GM12878 (cell line): ENCODE data around the gene CDYL. TPM values are rescaled to one million over a fixed set of nuclear protein-coding genes. Genes with fewer than 3 reads are reported as not detected.

Experiments
- FOXM1 ChIP-seq: IDR thresholded peaks from 2 replicates; pipeline ENCODE4 v1.6.1; 2012; ENCODE audit warnings: low read depth, mild to moderate bottlenecking, inconsistent platforms, low read length, moderate library complexity
- HCFC1 ChIP-seq: fragments of 150-350 bp; IDR thresholded peaks from 2 replicates; pipeline ENCODE4 v1.6.1; 2014; ENCODE audit warnings: low read length
- PAX8 ChIP-seq: fragments of 450-650 bp; IDR thresholded peaks from 2 replicates; pipeline ENCODE4 v1.6.1; 2017; ENCODE audit warnings: mild to moderate bottlenecking, moderate library complexity
- POLR2AphosphoS5 ChIP-seq: IDR thresholded peaks from 2 replicates; pipeline ENCODE4 v1.6.1; 2011; ENCODE audit warnings: mild to moderate bottlenecking, low read length, inconsistent platforms
- RUNX3 ChIP-seq: IDR thresholded peaks from 2 replicates; pipeline ENCODE4 v1.6.1; 2012; ENCODE audit warnings: low read length, inconsistent platforms
- SMC3 ChIP-seq: IDR thresholded peaks from 2 replicates; pipeline ENCODE4 v1.6.1; 2011; ENCODE audit warnings: low read length, improper control_type of control experiment, borderline replicate concordance
- TCF7 ChIP-seq: IDR thresholded peaks from 2 replicates; pipeline ENCODE4 v1.6.1; 2014; ENCODE audit warnings: antibody characterized with exemption, borderline replicate concordance
- ZNF622 ChIP-seq: fragments of 450-650 bp; IDR thresholded peaks from 2 replicates; pipeline ENCODE4 v1.6.1; 2017; ENCODE audit warnings: mild to moderate bottlenecking, inconsistent platforms
- polyA plus RNA-seq, 11 experiments: library from polyadenylated mRNA; depleted of rRNA in 4 of 11; unstranded in 6 of 11; stranded (reverse) in 5 of 11; fragments of >200 nt; fragmentation: Nextera tagmentation in 4 of 11; fragmentation: Illumina TruSeq in 1 of 11; extraction: Ambion mirVana in 4 of 11; extraction: Trizol in 1 of 11; gene quantifications; 1 replicate in 1 of 11; 2 replicates in 10 of 11; pipeline versions ENCODE4 v1.2.1 to v1.2.3, GENCODE V29; 2011 to 2016; ENCODE audit warnings: inconsistent platforms in 2 of 11, missing spikeins in 2 of 11, low read depth in 1 of 11
- total RNA-seq, 4 experiments: library from RNA; depleted of rRNA in 3 of 4; stranded (reverse); fragments of >200 nt in 3 of 4; fragmentation: Illumina TruSeq in 1 of 4; extraction: Trizol in 1 of 4; gene quantifications; 2 replicates each; pipeline versions ENCODE4 v1.2.1 to v1.2.3, GENCODE V29; 2013 to 2021
- TF ChIP-seq, protein P1 (sequence below): fragments of 450-650 bp; IDR thresholded peaks from 2 replicates; pipeline ENCODE4 v1.6.1; 2017; ENCODE audit warnings: mild to moderate bottlenecking, moderate library complexity
- TF ChIP-seq, protein P2 (sequence below): fragments of 450-650 bp; IDR thresholded peaks from 2 replicates; pipeline ENCODE4 v1.6.1; 2018; ENCODE audit warnings: borderline replicate concordance, mild to moderate bottlenecking; ENCODE audit not compliant: partially characterized antibody

Gene CDYL
- total and polyA plus RNA-seq, 10 of the 15 experiments (the other 5 are each of a cell fraction or from before 2014, with no cell fraction given): 9.3 to 61.2 (median 28.5) TPM

DNA sequence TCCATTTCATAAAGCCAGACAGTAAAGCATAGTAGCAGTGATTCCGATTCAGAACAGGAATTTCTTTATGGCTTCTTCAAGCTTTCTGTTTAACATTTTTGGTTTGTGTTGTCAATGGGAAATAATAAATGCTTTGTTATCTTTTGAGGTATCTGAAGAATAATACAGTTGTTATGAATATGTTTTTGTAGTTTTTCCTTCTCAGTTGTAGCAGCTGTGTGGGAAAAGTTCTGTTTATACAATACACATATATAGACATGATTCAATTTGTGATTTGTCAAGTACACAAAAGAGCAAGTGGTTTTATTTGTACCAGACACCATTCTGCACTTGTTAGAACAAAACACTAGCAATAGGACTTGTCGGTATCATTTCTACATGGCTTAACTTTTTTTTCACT lies 96.6 kb downstream of the CDYL start (continued):
- TF ChIP-seq, protein P1, sequence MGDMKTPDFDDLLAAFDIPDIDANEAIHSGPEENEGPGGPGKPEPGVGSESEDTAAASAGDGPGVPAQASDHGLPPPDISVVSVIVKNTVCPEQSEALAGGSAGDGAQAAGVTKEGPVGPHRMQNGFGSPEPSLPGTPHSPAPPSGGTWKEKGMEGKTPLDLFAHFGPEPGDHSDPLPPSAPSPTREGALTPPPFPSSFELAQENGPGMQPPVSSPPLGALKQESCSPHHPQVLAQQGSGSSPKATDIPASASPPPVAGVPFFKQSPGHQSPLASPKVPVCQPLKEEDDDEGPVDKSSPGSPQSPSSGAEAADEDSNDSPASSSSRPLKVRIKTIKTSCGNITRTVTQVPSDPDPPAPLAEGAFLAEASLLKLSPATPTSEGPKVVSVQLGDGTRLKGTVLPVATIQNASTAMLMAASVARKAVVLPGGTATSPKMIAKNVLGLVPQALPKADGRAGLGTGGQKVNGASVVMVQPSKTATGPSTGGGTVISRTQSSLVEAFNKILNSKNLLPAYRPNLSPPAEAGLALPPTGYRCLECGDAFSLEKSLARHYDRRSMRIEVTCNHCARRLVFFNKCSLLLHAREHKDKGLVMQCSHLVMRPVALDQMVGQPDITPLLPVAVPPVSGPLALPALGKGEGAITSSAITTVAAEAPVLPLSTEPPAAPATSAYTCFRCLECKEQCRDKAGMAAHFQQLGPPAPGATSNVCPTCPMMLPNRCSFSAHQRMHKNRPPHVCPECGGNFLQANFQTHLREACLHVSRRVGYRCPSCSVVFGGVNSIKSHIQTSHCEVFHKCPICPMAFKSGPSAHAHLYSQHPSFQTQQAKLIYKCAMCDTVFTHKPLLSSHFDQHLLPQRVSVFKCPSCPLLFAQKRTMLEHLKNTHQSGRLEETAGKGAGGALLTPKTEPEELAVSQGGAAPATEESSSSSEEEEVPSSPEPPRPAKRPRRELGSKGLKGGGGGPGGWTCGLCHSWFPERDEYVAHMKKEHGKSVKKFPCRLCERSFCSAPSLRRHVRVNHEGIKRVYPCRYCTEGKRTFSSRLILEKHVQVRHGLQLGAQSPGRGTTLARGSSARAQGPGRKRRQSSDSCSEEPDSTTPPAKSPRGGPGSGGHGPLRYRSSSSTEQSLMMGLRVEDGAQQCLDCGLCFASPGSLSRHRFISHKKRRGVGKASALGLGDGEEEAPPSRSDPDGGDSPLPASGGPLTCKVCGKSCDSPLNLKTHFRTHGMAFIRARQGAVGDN: no peak
- TF ChIP-seq FOXM1 (no peak), POLR2AphosphoS5 (no peak), TCF7 (no peak), RUNX3 (no peak), SMC3 (no peak), PAX8 (no peak), ZNF622 (no peak), HCFC1 (no peak)
- TF ChIP-seq, protein P2, sequence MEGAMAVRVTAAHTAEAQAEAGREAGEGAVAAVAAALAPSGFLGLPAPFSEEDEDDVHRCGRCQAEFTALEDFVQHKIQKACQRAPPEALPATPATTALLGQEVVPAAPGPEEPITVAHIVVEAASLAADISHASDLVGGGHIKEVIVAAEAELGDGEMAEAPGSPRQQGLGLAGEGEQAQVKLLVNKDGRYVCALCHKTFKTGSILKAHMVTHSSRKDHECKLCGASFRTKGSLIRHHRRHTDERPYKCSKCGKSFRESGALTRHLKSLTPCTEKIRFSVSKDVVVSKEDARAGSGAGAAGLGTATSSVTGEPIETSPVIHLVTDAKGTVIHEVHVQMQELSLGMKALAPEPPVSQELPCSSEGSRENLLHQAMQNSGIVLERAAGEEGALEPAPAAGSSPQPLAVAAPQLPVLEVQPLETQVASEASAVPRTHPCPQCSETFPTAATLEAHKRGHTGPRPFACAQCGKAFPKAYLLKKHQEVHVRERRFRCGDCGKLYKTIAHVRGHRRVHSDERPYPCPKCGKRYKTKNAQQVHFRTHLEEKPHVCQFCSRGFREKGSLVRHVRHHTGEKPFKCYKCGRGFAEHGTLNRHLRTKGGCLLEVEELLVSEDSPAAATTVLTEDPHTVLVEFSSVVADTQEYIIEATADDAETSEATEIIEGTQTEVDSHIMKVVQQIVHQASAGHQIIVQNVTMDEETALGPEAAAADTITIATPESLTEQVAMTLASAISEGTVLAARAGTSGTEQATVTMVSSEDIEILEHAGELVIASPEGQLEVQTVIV: no peak
